Erythroblast (primary cell): Measurements from ENCODE around the gene CENPC.

Experiments
- GATA1 ChIP-seq: IDR thresholded peaks from 2 replicates; pipeline ENCODE4 v1.6.1; 2011; ENCODE audit warnings: low read depth, mild to moderate bottlenecking, control low read depth, low read length, moderate library complexity
- POLR2A ChIP-seq: IDR thresholded peaks from 2 replicates; pipeline ENCODE4 v1.6.1; 2011; ENCODE audit warnings: mild to moderate bottlenecking, low read length

- TF ChIP-seq POLR2A (no peak), GATA1 (no peak)
Observed at GRCh38 chr4:67587156-67587555, 41.9 kb upstream of the CENPC start.
